ENCODE data around the gene MCF2L2.

DNA sequence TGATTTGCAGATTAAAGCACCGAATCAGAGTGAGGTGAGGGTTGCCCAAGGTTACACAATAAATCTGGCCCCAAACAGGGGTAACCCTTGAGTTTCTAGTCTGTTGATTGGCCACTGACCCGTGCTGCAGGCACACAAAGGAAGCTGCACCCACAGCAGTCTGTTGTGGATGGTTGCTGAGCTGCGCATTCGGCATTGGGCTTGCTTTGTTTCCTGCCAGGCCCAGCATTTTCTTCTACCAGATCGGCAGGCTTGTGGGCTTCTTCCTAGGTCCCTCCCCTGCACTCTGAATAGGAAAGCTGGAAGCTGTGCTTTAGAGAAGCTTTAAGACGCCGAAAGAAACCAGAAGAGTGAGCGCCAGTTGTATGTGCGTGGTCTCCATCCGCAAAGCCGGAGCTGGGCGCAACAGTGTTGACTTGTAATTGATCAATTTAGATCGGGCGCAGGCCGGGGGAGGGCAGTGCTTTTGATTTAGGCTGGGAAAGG is 163.2 kb downstream of the MCF2L2 start:
- TF ChIP-seq POLR2A (IDR thresholded peaks at IDR 0.05) (no peak), POLR2AphosphoS5 (IDR thresholded peaks at IDR 0.05) (peak in 1 of 4 donors; percentile 25)
- TF ChIP-seq, protein P1, sequence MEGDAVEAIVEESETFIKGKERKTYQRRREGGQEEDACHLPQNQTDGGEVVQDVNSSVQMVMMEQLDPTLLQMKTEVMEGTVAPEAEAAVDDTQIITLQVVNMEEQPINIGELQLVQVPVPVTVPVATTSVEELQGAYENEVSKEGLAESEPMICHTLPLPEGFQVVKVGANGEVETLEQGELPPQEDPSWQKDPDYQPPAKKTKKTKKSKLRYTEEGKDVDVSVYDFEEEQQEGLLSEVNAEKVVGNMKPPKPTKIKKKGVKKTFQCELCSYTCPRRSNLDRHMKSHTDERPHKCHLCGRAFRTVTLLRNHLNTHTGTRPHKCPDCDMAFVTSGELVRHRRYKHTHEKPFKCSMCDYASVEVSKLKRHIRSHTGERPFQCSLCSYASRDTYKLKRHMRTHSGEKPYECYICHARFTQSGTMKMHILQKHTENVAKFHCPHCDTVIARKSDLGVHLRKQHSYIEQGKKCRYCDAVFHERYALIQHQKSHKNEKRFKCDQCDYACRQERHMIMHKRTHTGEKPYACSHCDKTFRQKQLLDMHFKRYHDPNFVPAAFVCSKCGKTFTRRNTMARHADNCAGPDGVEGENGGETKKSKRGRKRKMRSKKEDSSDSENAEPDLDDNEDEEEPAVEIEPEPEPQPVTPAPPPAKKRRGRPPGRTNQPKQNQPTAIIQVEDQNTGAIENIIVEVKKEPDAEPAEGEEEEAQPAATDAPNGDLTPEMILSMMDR (IDR thresholded peaks at IDR 0.05) = no peak
